Naive thymus-derived CD4-positive, alpha-beta T cell (primary cell): ENCODE results near the gene IKBKE. TPM values are rescaled to one million over a fixed set of nuclear protein-coding genes. Genes with fewer than 3 reads are reported as not detected.
A peak's percentile ranks its signal among the peaks of the same experiment; 100 is the strongest.

Experiments
- ATAC-seq: fragments of 150-1000 bp; cut with Tn5 transposase; 2 replicates; pipeline ENCODE4 v1.10.0; 2021; ENCODE audit warnings: mild to moderate bottlenecking, moderate library complexity
- CTCF ChIA-PET: fragments of 350-600 bp; sonication (Branson Sonifier 250); formaldehyde crosslinking; loops from one replicate; lab custom pipeline; 2021; ENCODE audit warnings: antibody characterized with exemption; lab: Charles Lee
- POLR2A ChIA-PET: fragments of 350-600 bp; sonication (Branson Sonifier 250); formaldehyde crosslinking; loops from one replicate; lab custom pipeline; 2021; ENCODE audit warnings: antibody characterized with exemption, inconsistent platforms; lab: Charles Lee
- DNase-seq, 9 donors: peaks; one replicate each; pipeline versions ENCODE4 v3.0.0 to v3.0.0-alpha.2; 2020 to 2022; ENCODE audit warnings: mixed read lengths in 1 of 9
- H3K27ac ChIP-seq: one replicate; pipeline ENCODE4 v1.7.0; 2013; ENCODE audit warnings: mild to moderate bottlenecking, low read depth, low read length, moderate library complexity
- H3K27me3 ChIP-seq, 2 donors: one replicate each; pipeline ENCODE4 v1.7.0; 2013; ENCODE audit warnings: low read length in 2 of 2, mild to moderate bottlenecking in 2 of 2, moderate library complexity in 2 of 2; ENCODE audit not compliant: control insufficient read depth in 2 of 2, insufficient read depth in 2 of 2
- H3K36me3 ChIP-seq, 3 experiments: 1 replicate in 2 of 3; 2 replicates in 1 of 3; pipeline ENCODE4 v1.7.0; 2013; ENCODE audit warnings: low read length in 3 of 3, mild to moderate bottlenecking in 3 of 3, moderate library complexity in 1 of 3; ENCODE audit not compliant: insufficient read depth in 3 of 3, control insufficient read depth in 2 of 3
- H3K4me1 ChIP-seq, 2 donors: one replicate each; pipeline ENCODE4 v1.7.0; 2013; ENCODE audit warnings: low read length in 2 of 2, mild to moderate bottlenecking in 2 of 2, moderate library complexity in 1 of 2; ENCODE audit not compliant: control insufficient read depth in 2 of 2, insufficient read depth in 2 of 2
- H3K4me3 ChIP-seq: 2 replicates; pipeline ENCODE4 v1.7.0; 2013; ENCODE audit warnings: mild to moderate bottlenecking, low read length
- H3K9me3 ChIP-seq, 3 experiments: 1 replicate in 2 of 3; 2 replicates in 1 of 3; pipeline ENCODE4 v1.7.0; 2013; ENCODE audit warnings: low read length in 3 of 3; ENCODE audit not compliant: control insufficient read depth in 2 of 3
- H3K27ac Mint-ChIP-seq, 9 donors: one replicate each; pipeline ENCODE4 v1.8.0; 2020 to 2022; ENCODE audit warnings: mixed read lengths in 9 of 9, mild to moderate bottlenecking in 8 of 9, moderate library complexity in 5 of 9, inconsistent platforms in 2 of 9
- H3K27me3 Mint-ChIP-seq, 5 donors: one replicate each; pipeline ENCODE4 v1.8.0; 2021 to 2022; ENCODE audit warnings: mixed read lengths in 5 of 5, mild to moderate bottlenecking in 1 of 5
- H3K36me3 Mint-ChIP-seq, 5 donors: one replicate each; pipeline ENCODE4 v1.8.0; 2020 to 2022; ENCODE audit warnings: mixed read lengths in 5 of 5, mild to moderate bottlenecking in 3 of 5, inconsistent platforms in 1 of 5
- H3K4me1 Mint-ChIP-seq, 7 donors: one replicate each; pipeline ENCODE4 v1.8.0; 2020 to 2022; ENCODE audit warnings: mixed read lengths in 7 of 7, mild to moderate bottlenecking in 3 of 7, inconsistent platforms in 1 of 7
- H3K4me3 Mint-ChIP-seq, 10 donors: one replicate each; pipeline ENCODE4 v1.8.0; 2020 to 2022; ENCODE audit warnings: mild to moderate bottlenecking in 10 of 10, mixed read lengths in 10 of 10, moderate library complexity in 6 of 10, inconsistent platforms in 2 of 10
- H3K9me3 Mint-ChIP-seq, 11 donors: one replicate each; pipeline ENCODE4 v1.8.0; 2020 to 2022; ENCODE audit warnings: mixed read lengths in 11 of 11, mild to moderate bottlenecking in 4 of 11, inconsistent platforms in 1 of 11, moderate library complexity in 1 of 11
- intact Hi-C, 2 donors: fragments of 100-400 bp; cut with micrococcal nuclease; formaldehyde crosslinking; loops; one replicate each; pipeline ENCODE4 v1.15.1; 2023
- polyA plus RNA-seq, 2 donors: library from polyadenylated mRNA; unstranded; fragments of 300-500 nt; fragmentation: Illumina TruSeq; gene quantifications; one replicate each; pipeline ENCODE4 v1.2.3, GENCODE V29; 2021
- total RNA-seq, 6 experiments: library from RNA in 5 of 6; stranded (reverse) in 5 of 6; gene quantifications; 1 replicate in 5 of 6; 2 replicates in 1 of 6; pipeline ENCODE4 v1.2.3 and lab custom pipeline; 2021 to 2026

The IKBKE gene
- total and polyA plus RNA-seq, 7 experiments from 2014 or later, result 32.5 to 177 (median 60.4) TPM

DNA sequence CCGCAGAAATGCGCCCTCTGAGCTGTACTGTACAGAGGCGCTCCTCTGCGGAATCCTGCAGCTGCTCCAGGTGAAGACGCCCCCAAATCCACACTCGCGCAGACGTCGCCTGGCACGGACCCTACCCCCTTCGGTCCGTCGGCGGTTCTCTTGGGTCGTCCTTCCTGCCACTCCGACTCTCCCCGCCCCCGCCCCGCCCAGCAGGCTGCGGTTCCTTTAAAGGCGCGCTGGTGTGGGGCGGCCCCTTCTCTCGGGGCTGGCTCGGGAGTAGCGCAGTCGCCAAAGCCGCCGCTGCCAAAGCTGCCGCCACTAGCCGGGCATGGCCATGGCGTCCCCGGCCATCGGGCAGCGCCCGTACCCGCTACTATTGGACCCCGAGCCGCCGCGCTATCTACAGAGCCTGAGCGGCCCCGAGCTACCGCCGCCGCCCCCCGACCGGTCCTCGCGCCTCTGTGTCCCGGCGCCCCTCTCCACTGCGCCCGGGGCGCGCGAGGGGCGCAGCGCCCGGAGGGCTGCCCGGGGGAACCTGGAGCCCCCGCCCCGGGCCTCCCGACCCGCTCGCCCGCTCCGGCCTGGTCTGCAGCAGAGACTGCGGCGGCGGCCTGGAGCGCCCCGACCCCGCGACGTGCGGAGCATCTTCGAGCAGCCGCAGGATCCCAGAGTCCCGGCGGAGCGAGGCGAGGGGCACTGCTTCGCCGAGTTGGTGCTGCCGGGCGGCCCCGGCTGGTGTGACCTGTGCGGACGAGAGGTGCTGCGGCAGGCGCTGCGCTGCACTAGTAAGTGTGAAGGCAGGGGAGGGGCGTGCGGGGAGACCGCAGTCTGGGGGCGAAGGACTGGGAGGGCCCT lies 37.2 kb downstream of the IKBKE start, which contains the start of gene RASSF5:
Gene RASSF5, plus strand, starts transcription at position 248 of the 846 bp plus-strand sequence. Its CDS starts 72 bp downstream, at position 320.
- H3K36me3 Mint-ChIP-seq, result peaks cover 0 to 18% (median 0%) of the 10 kb centered on the region in 5 donors
- ChIA-PET CTCF (interaction anchor here (1.6 to 1.8 kb wide), 3 partner anchors 37 to 156 kb away, joined by 5 to 6 read pairs (median 5); partner anchors contain the start of gene IKBKE), POLR2A (interaction anchor here (0.8 to 1.8 kb wide), 5 partner anchors 9 to 105 kb away, joined by 3 to 5 read pairs (median 4); partner anchors contain the start of gene EIF2D)
- peaks cover 8 to 59% (median 29%) of the 10 kb centered on the region in 7 donors for H3K4me1 Mint-ChIP-seq
- peak within 1 kb of the TSS; percentile 72 to 90 (median 82) for H3K4me3 Mint-ChIP-seq
- peak within 1 kb of the TSS; percentile 41 for H3K27ac ChIP-seq
- H3K9me3 ChIP-seq, result no peaks in the 10 kb centered on the region
- H3K27ac Mint-ChIP-seq, result peak within 1 kb of the TSS in 8 of 9 donors; percentile 28 to 69 (median 51)
- H3K27me3 Mint-ChIP-seq, result peaks cover 12 to 30% (median 18%) of the 10 kb centered on the region in 5 donors
- H3K4me1 ChIP-seq, result peaks cover 8 to 29% of the 10 kb centered on the region in 2 donors
- no peaks in the 10 kb centered on the region for H3K9me3 Mint-ChIP-seq
- H3K36me3 ChIP-seq, result no peaks in the 10 kb centered on the region
- H3K27me3 ChIP-seq, result no peaks in the 10 kb centered on the region
- peak; percentile 88 for ATAC-seq
- intact Hi-C loops, result loop anchor here (1.0 to 2.0 kb wide), 6 partner anchors 37 to 177 kb away; partner anchors contain the start of genes MAPKAPK2 (in 2 of the 2), EIF2D (in 1 of the 2) and IKBKE (in 1 of the 2)
- peak within 1 kb of the TSS; percentile 58 for H3K4me3 ChIP-seq
- peak; percentile 64 to 86 (median 74) for DNase-seq

DNA sequence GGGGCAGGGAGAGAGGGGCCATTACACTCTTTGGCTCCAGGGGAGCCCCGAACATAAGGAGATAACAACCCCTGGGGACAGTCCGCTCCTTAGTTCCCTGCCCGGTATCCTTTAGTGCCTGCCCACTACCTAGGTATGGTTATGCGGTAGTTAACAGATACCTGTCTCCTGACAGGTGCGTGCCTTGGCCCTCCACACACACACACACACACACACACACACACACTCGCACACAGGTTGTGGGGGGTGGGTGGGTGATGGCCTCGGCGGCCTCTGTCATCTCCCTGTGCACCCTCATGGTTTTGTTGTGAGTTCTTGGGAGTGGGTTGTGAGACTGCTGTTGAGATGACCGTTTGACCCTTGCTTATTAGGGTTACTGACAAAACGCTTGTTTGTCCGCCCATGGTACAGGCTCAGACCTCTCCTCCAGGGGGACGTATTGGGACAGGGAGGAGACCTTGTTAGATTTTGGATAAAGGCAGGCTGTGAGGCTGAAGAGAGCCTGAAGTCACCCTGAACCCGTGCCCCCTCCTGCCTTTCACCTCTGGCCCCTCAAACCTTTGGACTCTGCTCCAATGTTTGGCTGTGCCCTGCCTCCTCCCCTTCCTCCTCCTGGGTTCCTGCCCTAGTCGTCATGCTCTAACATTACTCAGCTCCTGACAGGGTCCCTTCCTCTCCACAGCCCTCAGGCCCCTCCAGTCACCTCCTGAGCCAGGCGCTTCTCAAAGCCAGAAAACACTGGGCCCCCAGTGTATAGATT lies 38.0 kb downstream of the IKBKE start:
- peak overlapping the region; percentile 58 for H3K4me3 ChIP-seq

DNA sequence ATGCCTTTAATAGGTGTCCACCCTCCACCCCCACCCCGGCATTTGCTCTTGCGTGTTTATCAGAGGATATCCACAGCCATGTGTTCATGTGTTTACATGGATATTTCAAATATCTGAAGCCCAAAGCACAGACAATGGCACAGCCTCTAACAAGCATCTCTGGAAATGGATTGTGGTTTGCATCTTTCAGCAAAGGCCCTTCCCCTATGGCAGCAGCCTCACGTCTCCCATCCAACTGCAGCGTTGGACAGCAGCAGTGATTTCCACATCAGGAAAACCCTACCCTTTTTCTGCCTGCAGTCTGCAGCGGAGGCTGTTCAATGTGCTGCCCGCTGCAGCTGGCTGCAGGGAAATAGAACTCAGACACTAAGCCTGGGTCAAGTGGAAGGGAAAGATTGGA lies 38.7 kb downstream of the IKBKE start:
- POLR2A ChIA-PET, result interaction anchor here (0.7 kb wide), 1 partner anchor 461 kb away, joined by 3 read pairs; no protein-coding TSS in a partner anchor
- Histone ChIP-seq H3K36me3 (no peaks in the 10 kb centered on the region), H3K27me3 (no peaks in the 10 kb centered on the region), H3K4me3 (no peak overlapping the region), H3K27ac (no peak overlapping the region), H3K4me1 (peaks cover 8 to 26% of the 10 kb centered on the region in 2 donors), H3K9me3 (no peaks in the 10 kb centered on the region)
- peaks cover 8 to 55% (median 27%) of the 10 kb centered on the region in 7 donors for H3K4me1 Mint-ChIP-seq
- H3K27me3 Mint-ChIP-seq, result peaks cover 12 to 30% (median 18%) of the 10 kb centered on the region in 5 donors
- H3K9me3 Mint-ChIP-seq, result no peaks in the 10 kb centered on the region
- CTCF ChIA-PET, result no interaction called here
- H3K27ac Mint-ChIP-seq, result peak overlapping the region in 2 of 9 donors; percentile 17 to 45
- intact Hi-C loops, result no loop called here
- peak overlapping the region; percentile 63 to 85 (median 76) for H3K4me3 Mint-ChIP-seq
- H3K36me3 Mint-ChIP-seq, result peaks cover 0 to 15% (median 0%) of the 10 kb centered on the region in 5 donors
- no peak for ATAC-seq
- no peak for DNase-seq

More for the DNA sequence above, 38.0 kb downstream of the IKBKE start:
- Mint-ChIP-seq H3K4me3 (peak overlapping the region; percentile 63 to 85 (median 76)), H3K27me3 (peaks cover 12 to 30% (median 18%) of the 10 kb centered on the region in 5 donors), H3K36me3 (peaks cover 0 to 18% (median 0%) of the 10 kb centered on the region in 5 donors), H3K4me1 (peaks cover 8 to 59% (median 28%) of the 10 kb centered on the region in 7 donors), H3K27ac (peak overlapping the region in 4 of 9 donors; percentile 9 to 51 (median 31)), H3K9me3 (no peaks in the 10 kb centered on the region)
- ChIA-PET POLR2A (interaction anchor here (1.4 to 1.8 kb wide), 3 partner anchors 10 to 39 kb away, joined by 3 to 5 read pairs (median 5); no protein-coding TSS in a partner anchor), CTCF (interaction anchor here (1.6 kb wide), 1 partner anchor 37 kb away, joined by 5 read pairs; the partner anchor contains the start of gene IKBKE)
- intact Hi-C loops, result no loop called here
- no peaks in the 10 kb centered on the region for H3K9me3 ChIP-seq
- DNase-seq, result no peak
- no peak for ATAC-seq
- no peaks in the 10 kb centered on the region for H3K36me3 ChIP-seq
- no peaks in the 10 kb centered on the region for H3K27me3 ChIP-seq
- no peak overlapping the region for H3K27ac ChIP-seq
- H3K4me1 ChIP-seq, result peaks cover 8 to 29% of the 10 kb centered on the region in 2 donors

DNA sequence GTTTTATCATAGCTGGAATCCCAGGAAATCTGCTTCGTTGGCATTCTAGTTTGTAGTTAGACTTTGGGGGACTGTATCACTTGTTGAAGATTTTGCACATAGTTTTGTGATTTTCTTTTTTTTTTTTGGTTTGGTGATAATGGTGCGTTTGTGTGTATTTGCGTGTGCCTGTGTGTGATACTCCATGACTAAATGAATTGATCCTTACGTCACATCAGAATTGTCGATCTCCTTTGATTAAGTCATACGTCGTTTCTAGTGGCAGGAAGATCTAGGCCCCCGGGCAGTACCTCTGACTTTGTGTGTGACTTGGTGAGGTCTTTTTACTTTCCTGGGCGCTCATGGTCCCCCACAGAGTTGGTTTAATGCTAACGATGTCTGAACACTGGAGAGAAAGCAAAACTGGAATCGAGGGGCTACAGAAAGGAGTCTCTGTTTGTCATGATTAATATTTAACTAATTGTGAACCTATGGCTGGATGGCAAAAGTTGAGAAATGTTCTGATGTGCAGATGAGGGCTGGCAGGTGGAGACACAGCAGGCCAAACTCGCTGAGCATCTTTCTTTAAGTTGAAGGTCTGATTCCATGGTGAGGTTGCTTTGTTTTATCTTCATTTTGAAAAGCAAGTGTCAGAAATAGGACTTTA lies 39.5 kb downstream of the IKBKE start:
- intact Hi-C loops, result no loop called here
- CTCF ChIA-PET, result no interaction called here

DNA sequence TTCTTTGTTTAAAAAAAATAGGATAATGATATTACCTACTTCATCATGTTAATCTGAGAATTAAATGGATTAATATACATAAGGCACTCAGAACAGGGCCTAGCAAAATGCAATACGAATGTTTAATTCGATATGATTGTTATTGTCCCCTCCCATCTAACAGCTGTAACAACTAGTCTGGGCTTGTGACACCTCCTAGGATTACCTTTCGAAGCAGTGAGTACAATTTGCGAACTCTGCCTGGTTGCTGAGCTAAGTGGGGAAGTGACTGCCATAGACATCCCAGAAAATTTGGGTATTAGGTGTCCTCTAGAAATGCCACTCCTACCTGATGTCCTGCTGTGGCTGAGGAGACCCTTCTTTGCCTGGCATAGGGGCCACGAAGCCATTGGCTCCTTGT lies 40.1 kb downstream of the IKBKE start:
- H3K27ac ChIP-seq, result no peak overlapping the region
- no peaks in the 10 kb centered on the region for H3K36me3 ChIP-seq
- Mint-ChIP-seq H3K4me3 (peak overlapping the region in 1 of 10 donors; percentile 60), H3K9me3 (no peaks in the 10 kb centered on the region), H3K4me1 (peaks cover 4 to 44% (median 21%) of the 10 kb centered on the region in 7 donors), H3K36me3 (peaks cover 0 to 5% (median 0%) of the 10 kb centered on the region in 5 donors), H3K27ac (no peak overlapping the region), H3K27me3 (peaks cover 12 to 30% (median 18%) of the 10 kb centered on the region in 5 donors)
- ATAC-seq (no peak), DNase-seq (no peak)
- no peaks in the 10 kb centered on the region for H3K9me3 ChIP-seq
- H3K4me3 ChIP-seq, result no peak overlapping the region
- H3K4me1 ChIP-seq, result peaks cover 8 to 15% of the 10 kb centered on the region in 2 donors
- ChIA-PET POLR2A (no interaction called here), CTCF (no interaction called here)
- no peaks in the 10 kb centered on the region for H3K27me3 ChIP-seq
- intact Hi-C loops, result no loop called here

More for the DNA sequence above, 39.5 kb downstream of the IKBKE start:
- Histone ChIP-seq H3K27ac (no peak overlapping the region), H3K36me3 (no peaks in the 10 kb centered on the region), H3K9me3 (no peaks in the 10 kb centered on the region), H3K4me3 (no peak overlapping the region), H3K4me1 (peaks cover 8 to 19% of the 10 kb centered on the region in 2 donors), H3K27me3 (no peaks in the 10 kb centered on the region)
- POLR2A ChIA-PET, result interaction anchor here (0.7 kb wide), 1 partner anchor 460 kb away, joined by 3 read pairs; no protein-coding TSS in a partner anchor
- Mint-ChIP-seq H3K27me3 (peaks cover 12 to 30% (median 18%) of the 10 kb centered on the region in 5 donors), H3K4me1 (peaks cover 8 to 49% (median 26%) of the 10 kb centered on the region in 7 donors), H3K36me3 (peaks cover 0 to 9% (median 0%) of the 10 kb centered on the region in 5 donors), H3K9me3 (no peaks in the 10 kb centered on the region), H3K27ac (peak overlapping the region in 1 of 9 donors; percentile 51), H3K4me3 (peak overlapping the region in 1 of 10 donors; percentile 60)
- DNase-seq (no peak), ATAC-seq (no peak)
